Stimulated activated CD4-positive, alpha-beta T cell treated with anti-CD3 and anti-CD28 coated beads, Interleukin-2, amount 100 ng/mL, for 48 hours (primary cell): ENCODE results near the gene KLHL7.
"Not testable (repeated sequence)": the region's sequence is repeated elsewhere in the genome, so short reads cannot be mapped to it uniquely, and the experiment has no call there.

ENCODE experiments used
- DNase-seq, 2 donors: peaks; one replicate each; pipeline ENCODE4 v3.0.0-alpha.2; 2020

Gene KLHL7

DNA sequence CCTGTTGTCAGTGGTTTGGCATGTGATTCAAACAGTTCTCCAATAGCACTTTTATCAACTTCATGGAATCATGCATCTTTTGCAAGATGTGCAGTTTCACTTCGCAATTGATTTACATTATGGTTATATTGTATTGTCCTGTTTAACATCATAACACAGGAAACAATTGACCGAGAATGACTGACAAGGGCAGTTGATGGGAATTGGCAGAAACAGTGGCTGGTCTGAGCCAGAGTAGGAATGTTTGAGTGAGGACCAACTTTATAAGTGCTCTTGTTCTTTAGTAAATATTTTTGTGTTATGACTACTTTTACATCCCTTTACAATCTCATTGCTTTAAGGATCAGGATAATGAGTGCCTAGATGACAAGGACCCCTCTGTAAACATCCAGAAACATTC lies 2.2 kb downstream of the KLHL7 start:
- no peak for DNase-seq

DNA sequence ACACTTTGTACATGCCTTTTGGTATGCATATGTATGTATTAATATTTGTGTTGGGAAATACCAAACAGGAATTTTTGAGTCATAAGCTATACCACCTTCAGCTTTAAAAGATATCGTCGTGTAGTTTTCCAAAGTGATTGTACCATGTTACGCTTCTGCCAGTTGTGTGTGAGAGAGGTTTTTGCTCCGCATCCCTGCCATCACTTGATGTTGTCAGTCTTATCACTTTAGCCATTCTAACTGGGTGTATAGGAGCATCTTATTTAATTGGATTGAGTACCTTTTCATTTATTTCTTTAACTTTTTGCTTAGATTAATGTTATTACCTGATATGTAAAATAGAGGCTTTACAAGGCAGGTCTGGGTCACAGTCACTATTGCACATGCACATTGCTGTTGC lies 3.4 kb downstream of the KLHL7 start:
- no peak for DNase-seq

DNA sequence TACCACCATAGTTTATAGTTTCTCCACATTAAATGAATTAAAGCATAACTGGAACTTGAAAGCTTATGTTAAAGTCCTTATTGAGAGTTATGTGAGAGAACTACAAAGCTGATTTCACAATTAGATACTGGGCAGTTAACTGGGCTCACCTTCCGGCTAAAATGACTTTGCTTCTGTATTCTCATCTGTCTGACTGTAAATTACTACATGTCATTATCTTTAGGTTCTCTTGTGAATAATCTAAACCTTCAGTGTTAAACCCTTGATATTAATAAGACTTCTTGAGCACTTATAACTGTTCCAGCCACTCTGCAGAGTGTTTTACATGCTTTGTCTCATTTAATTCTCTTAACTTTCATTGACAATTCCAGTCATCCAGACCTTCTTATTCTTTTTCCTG lies 3.9 kb downstream of the KLHL7 start:
- DNase-seq: no peak

DNA sequence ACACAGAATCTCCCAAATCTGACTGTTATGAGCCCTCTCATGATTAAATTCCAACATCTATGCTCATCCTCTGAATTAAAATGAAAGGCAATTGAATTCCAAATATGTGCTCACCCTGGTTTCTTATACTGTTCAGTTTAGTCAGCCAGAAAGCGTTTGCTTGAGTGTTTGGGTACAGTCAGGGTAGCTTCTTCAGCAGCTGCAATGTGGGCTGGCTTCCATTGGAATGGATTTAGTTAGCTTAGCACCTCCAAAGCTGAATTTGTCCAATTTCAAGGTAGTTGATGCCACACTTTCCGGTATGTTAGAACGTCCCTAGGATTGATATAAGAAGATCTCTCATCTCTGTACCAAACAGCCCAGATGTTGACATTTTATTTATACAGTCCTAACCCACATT lies 9.3 kb downstream of the KLHL7 start:
- no peak for DNase-seq

DNA sequence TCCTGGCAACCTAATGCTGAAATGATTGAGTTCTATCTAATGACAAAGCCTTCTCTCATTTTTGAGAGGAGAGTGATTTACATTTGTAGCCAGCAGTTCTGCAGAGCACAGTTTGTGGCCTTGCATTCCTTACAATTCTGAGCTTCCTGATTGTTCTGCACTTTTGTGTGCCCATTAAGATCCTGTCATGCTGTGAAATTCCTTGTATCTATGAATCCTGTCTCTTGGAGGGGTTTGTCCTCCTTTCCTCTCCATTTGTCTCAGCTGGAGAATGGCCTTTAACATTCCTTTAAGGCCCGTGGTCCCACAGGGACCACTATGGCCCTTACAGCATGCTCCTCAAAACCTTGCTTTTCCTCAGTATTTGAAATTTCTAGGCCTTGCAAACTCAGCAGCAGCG lies 10.4 kb downstream of the KLHL7 start:
- no peak for DNase-seq

DNA sequence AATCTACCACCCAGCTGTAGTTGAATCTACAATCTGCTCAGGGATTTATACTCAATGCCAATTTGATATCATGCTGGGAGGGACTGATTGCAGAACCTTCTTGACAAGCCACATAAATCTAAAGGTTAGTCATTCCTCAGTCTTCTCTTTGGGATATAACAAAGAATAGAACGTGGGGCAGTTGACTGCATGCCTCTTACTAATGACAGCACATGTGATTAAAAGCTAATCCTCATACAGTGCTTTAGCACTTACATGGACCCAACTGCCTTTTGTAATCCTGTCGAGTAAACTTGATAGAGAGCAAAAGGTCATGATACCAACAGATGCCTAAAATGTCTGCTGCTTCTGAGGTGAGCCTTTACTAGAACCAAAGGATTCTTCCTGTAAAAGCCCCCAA lies 12.3 kb downstream of the KLHL7 start:
- no peak for DNase-seq

DNA sequence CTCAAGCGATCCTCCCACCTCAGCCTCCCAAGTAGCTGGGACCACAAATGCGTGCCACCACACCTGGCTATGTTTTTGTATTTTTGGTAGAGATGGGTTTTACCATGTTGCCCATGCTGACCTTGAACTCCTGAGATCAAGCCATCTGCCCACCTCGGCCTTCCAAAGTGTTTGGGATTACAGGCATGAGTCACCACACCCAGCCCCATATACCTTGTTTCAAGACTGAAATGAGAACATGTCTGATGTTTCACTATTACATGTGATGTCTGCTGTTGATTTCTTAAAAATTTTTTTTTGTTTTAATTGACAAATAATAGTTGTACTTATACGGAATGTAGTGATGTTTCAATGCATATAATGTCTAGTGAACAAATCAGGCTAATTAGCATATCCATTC lies 14.5 kb downstream of the KLHL7 start:
- DNase-seq: no peak

DNA sequence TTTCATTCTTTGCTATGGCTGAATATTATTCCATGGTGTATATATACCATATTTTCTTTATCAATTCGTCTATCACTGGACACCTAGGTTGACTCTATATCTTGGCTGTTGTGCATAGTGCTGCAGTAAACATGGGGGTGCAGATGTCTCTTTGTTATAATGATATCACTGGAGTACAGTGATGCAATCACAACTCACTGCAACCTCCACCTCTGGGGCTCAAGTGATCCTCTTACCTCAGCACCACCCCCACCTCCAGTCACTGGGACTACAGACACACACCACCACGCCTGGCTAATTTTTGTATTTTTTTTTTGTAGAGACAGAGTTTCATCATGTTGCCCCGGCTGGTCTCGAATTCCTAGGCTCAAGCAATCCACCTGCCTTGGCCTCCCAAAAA lies 15.6 kb downstream of the KLHL7 start:
- DNase-seq: no peak

DNA sequence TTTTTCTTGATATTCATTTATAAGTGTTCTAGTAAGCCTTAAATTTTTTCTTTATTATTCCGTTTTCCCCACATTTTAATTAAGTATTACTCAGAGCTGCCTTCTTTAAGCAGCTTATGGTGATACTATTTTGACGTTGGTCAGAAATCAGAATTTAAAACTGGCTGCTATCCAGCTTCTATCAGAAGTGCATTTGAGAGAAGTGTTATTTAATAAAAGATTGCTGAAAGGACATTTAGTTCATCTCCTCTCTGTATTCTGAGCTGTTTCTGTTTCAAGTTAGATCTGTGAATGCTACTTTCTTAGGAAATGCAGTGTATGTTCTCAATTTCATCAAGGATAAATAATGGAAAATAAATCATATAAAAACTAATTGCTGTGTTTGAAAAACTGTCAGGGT lies 17.4 kb downstream of the KLHL7 start:
- no peak for DNase-seq

DNA sequence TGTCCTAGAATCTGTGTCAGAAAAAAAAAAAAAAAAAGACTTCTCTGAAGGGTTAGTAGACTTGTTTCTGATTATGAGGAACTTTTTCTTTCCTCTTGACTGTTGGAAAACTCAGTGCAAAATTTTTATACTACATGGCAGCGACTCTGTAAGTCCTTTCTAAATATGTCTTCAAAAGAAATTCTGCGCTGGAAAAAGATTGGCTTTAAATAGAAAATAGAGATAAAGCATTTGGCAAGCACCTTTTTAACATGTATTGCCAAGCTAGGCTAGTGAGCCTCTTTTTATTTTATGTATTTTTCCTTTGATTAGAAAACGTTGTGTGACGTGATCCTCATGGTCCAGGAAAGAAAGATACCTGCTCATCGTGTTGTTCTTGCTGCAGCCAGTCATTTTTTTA lies 17.9 kb downstream of the KLHL7 start:
- no peak for DNase-seq

DNA sequence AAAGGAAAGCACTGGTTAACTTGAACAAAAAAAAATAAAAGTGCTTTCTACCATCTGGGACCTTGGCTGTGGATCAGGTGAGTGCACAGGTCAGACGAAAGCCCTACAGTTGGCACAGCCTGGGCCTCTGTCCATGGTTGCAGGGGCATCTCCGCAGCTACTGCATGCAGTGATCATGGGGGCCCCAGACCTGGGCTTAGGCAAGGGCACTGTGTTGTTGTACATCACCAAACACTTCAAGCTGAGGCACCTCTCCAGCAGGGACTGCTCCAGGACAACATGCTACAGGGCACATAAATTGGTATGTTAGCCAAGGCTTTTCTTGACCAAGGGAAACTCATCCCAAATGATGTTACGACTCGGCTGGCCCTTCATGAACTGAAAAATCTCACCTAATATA lies 23.5 kb downstream of the KLHL7 start:
- DNase-seq: no peak

DNA sequence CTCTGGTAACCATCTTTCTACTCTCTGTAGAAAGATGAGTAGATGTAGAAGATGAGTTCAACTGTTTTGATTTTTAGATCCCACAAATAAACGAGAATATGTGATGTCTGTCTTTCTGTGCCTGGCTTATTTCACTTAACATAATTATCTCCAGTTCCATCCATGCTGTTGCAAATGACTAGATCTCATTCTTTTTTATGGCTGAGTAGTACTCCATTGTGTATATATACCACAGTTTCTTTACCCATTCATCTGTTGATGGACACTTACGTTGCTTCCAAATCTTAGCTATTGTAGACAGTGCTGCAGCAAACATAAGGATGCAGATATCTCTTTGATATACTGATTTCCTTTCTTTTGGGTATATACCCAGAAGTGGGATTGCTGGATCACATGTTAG lies 26.2 kb downstream of the KLHL7 start:
- not testable (repeated sequence) for DNase-seq

DNA sequence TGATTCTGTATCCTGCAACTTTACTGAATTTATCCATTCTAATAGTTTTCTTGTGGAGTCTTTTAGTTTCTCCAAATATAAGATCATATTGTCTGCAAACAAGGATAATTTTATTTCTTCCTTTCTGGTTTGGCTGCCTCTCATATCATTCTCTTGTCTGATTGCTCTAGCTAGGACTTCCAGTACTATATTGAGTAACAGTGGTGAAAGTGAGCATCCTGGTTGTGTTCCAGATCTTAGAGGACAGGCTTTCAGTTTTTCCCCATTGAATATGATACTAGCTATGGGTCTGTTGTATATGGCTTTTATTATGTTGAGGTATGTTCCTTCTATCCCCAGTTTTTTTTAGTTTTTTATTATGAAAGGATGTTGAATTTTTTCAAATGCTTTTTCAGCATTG lies 28.2 kb downstream of the KLHL7 start:
- no peak for DNase-seq

DNA sequence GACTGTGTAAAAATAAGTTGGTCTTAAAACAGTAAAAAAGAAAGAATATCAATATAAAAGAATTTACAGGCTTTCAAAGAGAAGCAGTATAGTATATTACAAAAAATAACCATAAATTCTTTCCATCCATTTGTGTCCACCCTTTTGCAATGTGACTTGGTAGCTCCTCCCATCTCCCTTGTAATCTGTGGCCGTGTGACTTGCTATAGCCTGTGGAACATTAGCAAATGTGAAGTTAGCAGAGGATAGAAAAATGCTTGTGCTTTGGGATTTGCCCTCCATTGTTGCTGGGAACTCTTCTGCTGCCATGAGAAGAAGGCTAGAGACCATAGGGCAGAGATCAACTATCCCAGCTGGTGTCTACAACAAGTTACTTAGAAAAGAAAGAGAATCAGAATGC lies 30.2 kb downstream of the KLHL7 start:
- no peak for DNase-seq

DNA sequence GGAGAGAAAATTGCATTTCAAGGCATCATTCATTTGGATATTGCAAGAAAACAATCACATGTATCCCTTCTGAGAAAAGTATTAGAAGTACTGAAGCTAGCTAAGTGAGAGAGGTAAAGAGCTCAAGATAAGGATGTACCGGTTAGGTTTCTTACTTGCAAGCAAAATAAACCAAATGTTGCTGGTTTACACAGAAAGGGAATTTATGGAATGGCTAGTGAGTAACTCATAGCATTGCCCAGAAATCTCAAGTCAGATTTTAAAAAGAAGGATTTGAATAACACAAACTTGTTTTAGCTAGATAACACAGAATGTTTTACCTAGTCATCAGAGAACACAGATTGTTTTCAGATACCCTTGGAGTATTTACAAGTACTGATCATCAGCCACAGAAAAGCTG lies 30.6 kb downstream of the KLHL7 start:
- DNase-seq: no peak

DNA sequence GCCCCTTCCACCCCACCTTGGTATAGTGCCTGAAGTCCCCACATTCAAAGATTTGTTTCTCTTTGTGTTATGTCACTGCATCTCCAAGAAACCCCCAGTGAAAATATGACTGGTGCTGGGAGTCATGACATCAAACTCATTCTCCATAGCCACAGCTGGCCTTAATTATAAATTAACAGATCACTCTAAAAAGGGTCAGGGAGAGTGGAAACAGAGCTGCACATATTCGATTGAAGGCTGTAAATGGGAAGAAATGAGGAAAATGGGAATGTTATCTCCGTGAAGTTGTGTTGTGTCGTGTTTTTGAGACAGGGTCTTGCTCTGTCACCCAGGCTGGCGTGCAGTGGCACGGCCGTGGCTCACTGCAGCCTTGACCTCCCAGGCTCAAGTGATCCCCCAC lies 52.1 kb downstream of the KLHL7 start:
- DNase-seq: no peak

DNA sequence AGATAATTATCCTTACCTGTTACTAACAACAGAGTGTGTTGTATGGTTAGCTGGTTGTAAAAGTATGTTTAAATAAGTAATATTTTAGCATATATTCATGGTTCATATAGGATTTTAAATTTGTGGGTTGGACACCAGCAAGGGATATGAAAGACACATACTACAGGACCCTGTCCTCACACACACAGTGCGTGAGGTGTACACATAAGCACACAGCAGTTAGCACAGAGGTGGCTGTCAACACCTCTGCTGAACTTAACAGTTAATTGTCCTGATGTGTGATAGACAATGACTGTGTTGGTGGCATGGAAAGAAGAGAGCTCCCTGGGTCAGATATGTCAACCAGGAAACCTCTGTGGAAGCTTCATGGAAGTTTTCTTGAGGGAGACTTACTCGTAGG lies 53.0 kb downstream of the KLHL7 start:
- no peak for DNase-seq

DNA sequence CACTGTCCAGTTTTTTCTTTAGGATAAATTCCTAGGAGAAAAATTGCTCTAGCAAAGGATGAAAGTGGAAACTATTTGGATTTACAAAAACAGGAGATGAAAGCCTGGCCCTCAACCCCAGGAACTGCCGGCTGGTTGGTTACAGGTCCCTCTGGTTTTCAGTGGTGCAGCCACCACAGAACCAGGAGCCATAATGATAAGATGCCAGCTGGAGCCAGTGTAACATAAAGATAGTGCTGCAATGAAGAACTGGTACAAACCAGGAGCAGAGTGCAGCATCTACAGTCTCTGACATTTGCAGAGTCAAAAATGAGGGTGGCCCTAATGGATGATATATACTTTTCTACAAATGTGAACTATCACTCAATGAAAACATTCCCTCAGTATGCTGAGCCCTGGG lies 55.9 kb downstream of the KLHL7 start:
- no peak for DNase-seq

DNA sequence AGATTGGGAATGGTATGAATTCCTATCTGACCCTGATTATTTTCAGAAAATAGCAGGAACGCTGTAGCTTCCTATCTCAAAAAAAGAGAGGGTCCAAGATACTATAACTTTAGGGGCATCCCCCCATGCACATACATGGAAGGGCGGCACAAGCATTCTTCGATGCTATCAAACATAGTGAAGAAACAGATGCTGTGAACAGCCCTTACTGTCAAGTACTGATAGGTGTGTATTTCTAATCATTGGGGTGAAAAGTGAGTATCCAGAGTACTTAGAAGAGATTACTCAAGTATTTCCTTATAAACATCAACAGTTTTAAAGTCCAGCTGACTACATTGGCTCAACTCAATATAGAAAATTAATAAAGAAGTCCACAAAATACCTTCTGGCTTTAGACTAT lies 59.3 kb downstream of the KLHL7 start:
- DNase-seq: no peak

DNA sequence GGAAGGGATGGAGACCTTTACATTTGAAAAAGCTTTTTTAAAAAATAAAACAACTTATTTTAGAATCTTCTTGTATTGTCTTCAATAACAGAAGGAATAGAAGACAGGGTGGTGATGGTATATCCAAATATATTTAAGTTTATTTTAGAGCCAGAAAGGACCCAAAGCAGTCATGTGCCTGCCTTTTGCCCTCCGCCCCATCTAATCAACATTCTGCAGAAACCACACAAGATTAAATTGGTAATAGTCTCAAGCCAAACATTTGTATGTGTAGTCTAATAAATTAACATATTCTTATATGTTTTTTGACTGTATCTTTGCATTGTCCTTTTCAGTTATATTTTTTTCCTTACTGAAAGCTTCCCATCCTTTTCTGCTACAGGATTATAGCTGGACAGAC lies 59.7 kb downstream of the KLHL7 start:
- DNase-seq: no peak

DNA sequence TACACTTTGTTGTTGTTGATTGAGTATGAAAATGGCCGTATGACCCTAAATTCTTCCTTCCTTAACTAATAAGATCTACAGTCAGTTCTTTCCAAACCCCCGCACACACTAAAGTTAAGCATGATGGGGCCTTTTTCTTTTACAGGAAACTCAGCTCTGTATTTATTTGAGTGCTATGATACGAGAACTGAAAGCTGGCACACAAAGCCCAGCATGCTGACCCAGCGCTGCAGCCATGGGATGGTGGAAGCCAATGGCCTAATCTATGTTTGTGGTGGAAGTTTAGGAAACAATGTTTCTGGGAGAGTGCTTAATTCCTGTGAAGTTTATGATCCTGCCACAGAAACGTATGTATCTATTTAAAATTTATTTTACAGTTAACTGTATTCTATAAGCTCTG lies 62.1 kb downstream of the KLHL7 start:
- DNase-seq: no peak

DNA sequence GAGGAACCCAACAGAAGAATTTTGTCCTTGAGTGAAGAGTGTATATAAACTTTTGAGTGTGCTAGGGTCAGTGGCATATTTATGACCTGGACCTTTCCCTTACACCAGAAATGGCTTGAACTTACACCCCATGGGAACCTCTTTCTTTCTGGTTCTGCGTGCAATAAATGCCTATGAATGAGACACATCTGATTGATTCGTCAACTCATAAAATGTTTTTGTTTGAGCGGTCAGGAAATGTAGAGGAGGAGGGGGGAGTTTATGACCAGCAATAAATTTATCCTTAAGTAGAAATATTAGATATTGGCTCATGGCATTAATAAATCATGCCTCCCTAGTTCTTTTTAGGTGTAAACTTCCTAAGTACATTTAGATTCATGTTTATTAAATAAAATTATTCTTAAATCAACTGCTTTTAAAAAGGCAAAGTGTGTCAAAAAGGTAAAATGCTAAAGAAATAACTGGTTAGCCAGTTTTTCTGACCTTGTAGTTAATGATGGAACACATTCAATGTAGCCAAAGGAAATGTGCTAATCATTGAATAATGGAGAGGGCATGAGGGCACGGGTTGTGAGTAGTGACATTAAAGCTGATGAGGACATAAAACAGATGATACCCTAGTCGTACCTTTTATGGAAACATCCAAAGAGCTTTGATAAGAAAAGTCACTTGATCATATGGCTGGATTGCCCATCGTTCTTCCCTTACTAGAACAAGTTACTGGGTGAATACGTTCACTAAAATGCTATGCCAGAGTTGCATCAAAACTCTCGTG lies 62.7 kb downstream of the KLHL7 start:
- no peak for DNase-seq

DNA sequence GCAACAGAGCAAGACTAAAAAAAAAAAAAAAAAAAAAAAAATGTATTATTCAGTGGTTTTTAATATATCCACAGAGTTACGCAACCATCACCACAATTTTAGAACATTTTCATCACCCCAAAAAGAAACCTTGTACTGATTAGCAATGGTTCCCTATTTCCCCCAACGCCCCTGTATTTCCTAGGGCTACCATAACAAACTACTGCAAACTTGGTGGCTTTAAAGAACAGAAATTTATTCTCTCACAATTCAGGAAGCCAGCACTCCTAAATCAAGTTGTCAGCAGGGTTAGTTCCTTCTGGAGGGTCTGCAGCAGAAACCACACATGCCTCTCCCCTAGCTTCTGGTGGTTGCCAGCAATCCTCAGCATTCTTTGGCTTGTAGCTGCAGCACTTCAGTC lies 70.4 kb downstream of the KLHL7 start:
- no peak for DNase-seq

DNA sequence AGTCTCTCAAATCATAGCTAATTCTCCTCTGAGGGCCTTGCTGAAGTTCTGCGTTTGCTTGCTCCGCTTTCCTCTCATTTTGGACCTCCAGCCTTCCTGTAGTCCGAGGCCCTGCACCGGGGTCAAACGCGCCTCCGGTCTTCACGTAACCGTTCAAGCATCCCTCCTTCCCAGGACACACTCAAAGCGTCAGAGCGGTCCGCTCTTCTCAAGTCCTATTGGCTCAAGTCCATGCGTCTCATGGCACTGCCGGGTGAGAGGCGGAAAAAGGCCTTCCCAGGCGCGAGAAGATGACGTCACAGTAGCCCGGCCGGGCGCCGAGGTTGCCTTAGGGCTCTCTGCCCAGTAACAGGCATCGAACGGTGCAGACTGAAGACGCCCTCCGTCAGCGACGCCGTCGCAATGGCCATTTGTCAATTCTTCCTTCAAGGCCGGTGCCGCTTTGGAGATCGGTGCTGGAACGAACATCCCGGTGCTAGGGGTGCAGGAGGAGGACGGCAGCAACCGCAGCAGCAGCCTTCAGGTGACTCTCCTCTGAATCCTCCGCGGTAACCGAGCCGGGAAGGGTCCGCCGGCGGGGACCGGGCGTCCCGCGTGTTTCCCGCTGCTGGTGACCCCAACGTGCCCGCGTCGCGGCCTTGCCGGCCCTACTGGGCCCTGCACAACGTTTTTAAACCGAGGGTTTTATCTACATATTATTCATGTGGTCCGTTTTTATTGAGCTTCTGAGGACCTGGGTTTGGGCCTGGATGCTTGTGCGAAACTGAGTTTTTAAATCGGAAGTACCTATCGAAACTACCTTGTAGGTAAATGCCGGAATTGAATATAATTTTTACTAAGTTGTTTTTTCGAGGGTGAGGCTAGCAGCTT lies 76.3 kb downstream of the KLHL7 start, which contains the start of gene NUP42:
TSS of gene NUP42 (plus strand) at position 365 of the 870 bp plus-strand sequence. CDS start at position 403, 38 bp downstream.
- peak; percentile 93 to 94 for DNase-seq
